K562 (cell line): ENCODE measurements around the gene CNOT1. TPM values are rescaled to one million over a fixed set of nuclear protein-coding genes. Genes with fewer than 3 reads are reported as not detected.

Source experiments
- CREM ChIP-seq: IDR thresholded peaks from 2 replicates; pipeline ENCODE4 v1.6.1; 2014; ENCODE audit warnings: antibody characterized with exemption, low read depth
- HNRNPUL1 ChIP-seq: fragments of 200-400 bp; formaldehyde crosslinking; IDR thresholded peaks from 2 replicates; pipeline ENCODE4 v1.6.1; 2017; ENCODE audit warnings: low read length
- KLF1 ChIP-seq: fragments of 450-650 bp; IDR thresholded peaks from 2 replicates; pipeline ENCODE4 v1.6.1; 2016; ENCODE audit warnings: missing genetic modification characterization, missing compliant biosample characterization
- MCM5 ChIP-seq: fragments of 450-650 bp; IDR thresholded peaks from 2 replicates; pipeline ENCODE4 v1.6.1; 2016; ENCODE audit warnings: low read depth
- MYC ChIP-seq, 2 experiments: fragments of 250-450 bp in 1 of 2; sonication (Bioruptor Pico) in 1 of 2; IDR thresholded peaks; 2 replicates each; pipeline versions ENCODE4 v1.5.1 to v1.6.1; 2012 to 2021; ENCODE audit warnings: low read depth in 2 of 2, borderline replicate concordance in 1 of 2, improper control_type of control experiment in 1 of 2, low read length in 1 of 2, mild to moderate bottlenecking in 1 of 2, moderate library complexity in 1 of 2
- SMARCB1 ChIP-seq: IDR thresholded peaks from 2 replicates; pipeline ENCODE4 v1.6.1; 2011; ENCODE audit warnings: improper control_type of control experiment, low read depth; ENCODE audit not compliant: insufficient read length
- TEAD4 ChIP-seq, 2 experiments: sonication (generic) in 1 of 2; formaldehyde crosslinking in 1 of 2; IDR thresholded peaks; 2 replicates each; pipeline versions ENCODE4 v1.6.1 to v1.8.0; 2012 to 2022; ENCODE audit warnings: borderline replicate concordance in 1 of 2, inconsistent platforms in 1 of 2, low read length in 1 of 2, mild to moderate bottlenecking in 1 of 2, missing genetic modification reagents in 1 of 2
- YY1 ChIP-seq, 3 experiments: IDR thresholded peaks; 2 replicates each; pipeline ENCODE4 v1.6.1; 2011; ENCODE audit warnings: low read length in 2 of 3, mild to moderate bottlenecking in 2 of 3, moderate library complexity in 2 of 3, borderline replicate concordance in 1 of 3, control low read depth in 1 of 3, low read depth in 1 of 3; ENCODE audit not compliant: insufficient read depth in 3 of 3, insufficient replicate concordance in 2 of 3, control insufficient read depth in 1 of 3, insufficient read length in 1 of 3; ENCODE audit errors: extremely low read depth in 1 of 3
- ZNF224 ChIP-seq: sonication (generic); formaldehyde crosslinking; IDR thresholded peaks from 2 replicates; pipeline ENCODE4 v1.8.0; 2022; ENCODE audit warnings: mild to moderate bottlenecking, missing genetic modification reagents
- ZNF3 ChIP-seq: fragments of 250-450 bp; sonication (Bioruptor Pico); IDR thresholded peaks from 2 replicates; pipeline ENCODE4 v1.5.0; 2021; ENCODE audit warnings: mild to moderate bottlenecking, moderate library complexity
- polyA plus RNA-seq, 8 experiments: library from polyadenylated mRNA; depleted of rRNA in 4 of 8; stranded (reverse) in 5 of 8; unstranded in 3 of 8; fragments of >200 nt; fragmentation: Nextera tagmentation in 2 of 8; fragmentation: Illumina TruSeq in 1 of 8; extraction: Ambion mirVana in 2 of 8; extraction: Trizol in 1 of 8; gene quantifications; 2 replicates each; pipeline versions ENCODE4 v1.2.1 to v1.2.3, GENCODE V29; 2011 to 2014; ENCODE audit warnings: inconsistent platforms in 1 of 8, missing spikeins in 1 of 8
- total RNA-seq, 7 experiments: library from RNA; depleted of rRNA in 6 of 7; stranded (reverse); fragments of >200 nt in 6 of 7; fragmentation: Illumina TruSeq in 2 of 7; extraction: Trizol in 2 of 7; gene quantifications; 2 replicates each; pipeline versions ENCODE4 v1.2.1 to v1.2.3, GENCODE V29; 2011 to 2021; ENCODE audit warnings: low replicate concordance in 1 of 7
- TF ChIP-seq, protein P1 (sequence below): fragments of 450-650 bp; IDR thresholded peaks from 2 replicates; pipeline ENCODE4 v1.6.1; 2016; ENCODE audit warnings: mild to moderate bottlenecking, moderate library complexity
- TF ChIP-seq, protein P2 (sequence below): conservative IDR thresholded peaks from 2 replicates; pipeline ENCODE4 v1.6.1; 2011; ENCODE audit warnings: low read depth, mild to moderate bottlenecking, low read length; ENCODE audit not compliant: control insufficient read depth
- TF ChIP-seq, protein P3 (sequence below): fragments of 250-450 bp; sonication (Bioruptor Pico); IDR thresholded peaks from 2 replicates; pipeline ENCODE4 v1.5.0; 2021

The CNOT1 gene
- total and polyA plus RNA-seq, 9 of the 15 experiments (the other 6 are each of a cell fraction or from before 2014, with no cell fraction given) = 110 to 270 (median 220) TPM

DNA sequence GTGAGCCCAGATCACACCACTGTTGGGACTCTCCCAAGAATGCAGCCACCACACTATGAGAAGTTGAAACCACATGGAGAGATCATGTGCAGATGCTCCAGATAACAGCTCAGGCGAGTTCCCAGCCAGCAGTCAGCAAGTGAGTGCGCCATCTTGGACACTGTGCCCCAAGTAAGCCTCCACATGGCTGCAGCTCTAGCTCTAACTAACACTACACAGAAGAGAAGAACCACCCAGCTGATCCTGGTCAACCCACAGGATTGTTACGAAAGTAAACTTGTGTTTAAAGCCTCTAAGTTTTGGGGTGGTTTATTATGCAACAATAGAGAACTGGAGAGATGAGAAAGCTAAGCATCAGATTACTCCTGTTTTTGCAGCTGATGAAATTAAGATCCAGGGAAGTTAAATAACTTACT, 29.2 kb upstream of the CNOT1 start (continued):
- TF ChIP-seq, protein P1, sequence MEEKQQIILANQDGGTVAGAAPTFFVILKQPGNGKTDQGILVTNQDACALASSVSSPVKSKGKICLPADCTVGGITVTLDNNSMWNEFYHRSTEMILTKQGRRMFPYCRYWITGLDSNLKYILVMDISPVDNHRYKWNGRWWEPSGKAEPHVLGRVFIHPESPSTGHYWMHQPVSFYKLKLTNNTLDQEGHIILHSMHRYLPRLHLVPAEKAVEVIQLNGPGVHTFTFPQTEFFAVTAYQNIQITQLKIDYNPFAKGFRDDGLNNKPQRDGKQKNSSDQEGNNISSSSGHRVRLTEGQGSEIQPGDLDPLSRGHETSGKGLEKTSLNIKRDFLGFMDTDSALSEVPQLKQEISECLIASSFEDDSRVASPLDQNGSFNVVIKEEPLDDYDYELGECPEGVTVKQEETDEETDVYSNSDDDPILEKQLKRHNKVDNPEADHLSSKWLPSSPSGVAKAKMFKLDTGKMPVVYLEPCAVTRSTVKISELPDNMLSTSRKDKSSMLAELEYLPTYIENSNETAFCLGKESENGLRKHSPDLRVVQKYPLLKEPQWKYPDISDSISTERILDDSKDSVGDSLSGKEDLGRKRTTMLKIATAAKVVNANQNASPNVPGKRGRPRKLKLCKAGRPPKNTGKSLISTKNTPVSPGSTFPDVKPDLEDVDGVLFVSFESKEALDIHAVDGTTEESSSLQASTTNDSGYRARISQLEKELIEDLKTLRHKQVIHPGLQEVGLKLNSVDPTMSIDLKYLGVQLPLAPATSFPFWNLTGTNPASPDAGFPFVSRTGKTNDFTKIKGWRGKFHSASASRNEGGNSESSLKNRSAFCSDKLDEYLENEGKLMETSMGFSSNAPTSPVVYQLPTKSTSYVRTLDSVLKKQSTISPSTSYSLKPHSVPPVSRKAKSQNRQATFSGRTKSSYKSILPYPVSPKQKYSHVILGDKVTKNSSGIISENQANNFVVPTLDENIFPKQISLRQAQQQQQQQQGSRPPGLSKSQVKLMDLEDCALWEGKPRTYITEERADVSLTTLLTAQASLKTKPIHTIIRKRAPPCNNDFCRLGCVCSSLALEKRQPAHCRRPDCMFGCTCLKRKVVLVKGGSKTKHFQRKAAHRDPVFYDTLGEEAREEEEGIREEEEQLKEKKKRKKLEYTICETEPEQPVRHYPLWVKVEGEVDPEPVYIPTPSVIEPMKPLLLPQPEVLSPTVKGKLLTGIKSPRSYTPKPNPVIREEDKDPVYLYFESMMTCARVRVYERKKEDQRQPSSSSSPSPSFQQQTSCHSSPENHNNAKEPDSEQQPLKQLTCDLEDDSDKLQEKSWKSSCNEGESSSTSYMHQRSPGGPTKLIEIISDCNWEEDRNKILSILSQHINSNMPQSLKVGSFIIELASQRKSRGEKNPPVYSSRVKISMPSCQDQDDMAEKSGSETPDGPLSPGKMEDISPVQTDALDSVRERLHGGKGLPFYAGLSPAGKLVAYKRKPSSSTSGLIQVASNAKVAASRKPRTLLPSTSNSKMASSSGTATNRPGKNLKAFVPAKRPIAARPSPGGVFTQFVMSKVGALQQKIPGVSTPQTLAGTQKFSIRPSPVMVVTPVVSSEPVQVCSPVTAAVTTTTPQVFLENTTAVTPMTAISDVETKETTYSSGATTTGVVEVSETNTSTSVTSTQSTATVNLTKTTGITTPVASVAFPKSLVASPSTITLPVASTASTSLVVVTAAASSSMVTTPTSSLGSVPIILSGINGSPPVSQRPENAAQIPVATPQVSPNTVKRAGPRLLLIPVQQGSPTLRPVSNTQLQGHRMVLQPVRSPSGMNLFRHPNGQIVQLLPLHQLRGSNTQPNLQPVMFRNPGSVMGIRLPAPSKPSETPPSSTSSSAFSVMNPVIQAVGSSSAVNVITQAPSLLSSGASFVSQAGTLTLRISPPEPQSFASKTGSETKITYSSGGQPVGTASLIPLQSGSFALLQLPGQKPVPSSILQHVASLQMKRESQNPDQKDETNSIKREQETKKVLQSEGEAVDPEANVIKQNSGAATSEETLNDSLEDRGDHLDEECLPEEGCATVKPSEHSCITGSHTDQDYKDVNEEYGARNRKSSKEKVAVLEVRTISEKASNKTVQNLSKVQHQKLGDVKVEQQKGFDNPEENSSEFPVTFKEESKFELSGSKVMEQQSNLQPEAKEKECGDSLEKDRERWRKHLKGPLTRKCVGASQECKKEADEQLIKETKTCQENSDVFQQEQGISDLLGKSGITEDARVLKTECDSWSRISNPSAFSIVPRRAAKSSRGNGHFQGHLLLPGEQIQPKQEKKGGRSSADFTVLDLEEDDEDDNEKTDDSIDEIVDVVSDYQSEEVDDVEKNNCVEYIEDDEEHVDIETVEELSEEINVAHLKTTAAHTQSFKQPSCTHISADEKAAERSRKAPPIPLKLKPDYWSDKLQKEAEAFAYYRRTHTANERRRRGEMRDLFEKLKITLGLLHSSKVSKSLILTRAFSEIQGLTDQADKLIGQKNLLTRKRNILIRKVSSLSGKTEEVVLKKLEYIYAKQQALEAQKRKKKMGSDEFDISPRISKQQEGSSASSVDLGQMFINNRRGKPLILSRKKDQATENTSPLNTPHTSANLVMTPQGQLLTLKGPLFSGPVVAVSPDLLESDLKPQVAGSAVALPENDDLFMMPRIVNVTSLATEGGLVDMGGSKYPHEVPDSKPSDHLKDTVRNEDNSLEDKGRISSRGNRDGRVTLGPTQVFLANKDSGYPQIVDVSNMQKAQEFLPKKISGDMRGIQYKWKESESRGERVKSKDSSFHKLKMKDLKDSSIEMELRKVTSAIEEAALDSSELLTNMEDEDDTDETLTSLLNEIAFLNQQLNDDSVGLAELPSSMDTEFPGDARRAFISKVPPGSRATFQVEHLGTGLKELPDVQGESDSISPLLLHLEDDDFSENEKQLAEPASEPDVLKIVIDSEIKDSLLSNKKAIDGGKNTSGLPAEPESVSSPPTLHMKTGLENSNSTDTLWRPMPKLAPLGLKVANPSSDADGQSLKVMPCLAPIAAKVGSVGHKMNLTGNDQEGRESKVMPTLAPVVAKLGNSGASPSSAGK = peak; percentile 73
- TF ChIP-seq YY1 (IDR thresholded peaks at IDR 0.05; ENCODE audit: borderline replicate concordance in 1 of 3, control insufficient read depth in 1 of 3, extremely low read depth in 1 of 3, insufficient read depth in 3 of 3, insufficient read length in 1 of 3, insufficient replicate concordance in 2 of 3, low read depth in 1 of 3, low read length in 2 of 3) (peak; percentile 33 to 78 (median 54)), ZNF224 (CRISPR knock-in tag) (no peak), KLF1 (tag) (no peak), TEAD4 (IDR thresholded peaks at IDR 0.05; ENCODE audit: low read length) (peak; percentile 39; the same call in 1 of the 2 replicates), TEAD4 (CRISPR knock-in tag; IDR thresholded peaks at IDR 0.05; ENCODE audit: borderline replicate concordance) (no peak), CREM (no peak), HNRNPUL1 (no peak), MCM5 (no peak), ZNF3 (CRISPR knock-in tag) (no peak), MYC (IDR thresholded peaks at IDR 0.05; ENCODE audit: low read depth, low read length) (peak; percentile 90), MYC (CRISPR knock-in tag; IDR thresholded peaks at IDR 0.05; ENCODE audit: borderline replicate concordance, low read depth) (no peak), SMARCB1 (no peak)
- TF ChIP-seq, protein P2, sequence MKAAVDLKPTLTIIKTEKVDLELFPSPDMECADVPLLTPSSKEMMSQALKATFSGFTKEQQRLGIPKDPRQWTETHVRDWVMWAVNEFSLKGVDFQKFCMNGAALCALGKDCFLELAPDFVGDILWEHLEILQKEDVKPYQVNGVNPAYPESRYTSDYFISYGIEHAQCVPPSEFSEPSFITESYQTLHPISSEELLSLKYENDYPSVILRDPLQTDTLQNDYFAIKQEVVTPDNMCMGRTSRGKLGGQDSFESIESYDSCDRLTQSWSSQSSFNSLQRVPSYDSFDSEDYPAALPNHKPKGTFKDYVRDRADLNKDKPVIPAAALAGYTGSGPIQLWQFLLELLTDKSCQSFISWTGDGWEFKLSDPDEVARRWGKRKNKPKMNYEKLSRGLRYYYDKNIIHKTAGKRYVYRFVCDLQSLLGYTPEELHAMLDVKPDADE = no peak
- TF ChIP-seq, protein P3, sequence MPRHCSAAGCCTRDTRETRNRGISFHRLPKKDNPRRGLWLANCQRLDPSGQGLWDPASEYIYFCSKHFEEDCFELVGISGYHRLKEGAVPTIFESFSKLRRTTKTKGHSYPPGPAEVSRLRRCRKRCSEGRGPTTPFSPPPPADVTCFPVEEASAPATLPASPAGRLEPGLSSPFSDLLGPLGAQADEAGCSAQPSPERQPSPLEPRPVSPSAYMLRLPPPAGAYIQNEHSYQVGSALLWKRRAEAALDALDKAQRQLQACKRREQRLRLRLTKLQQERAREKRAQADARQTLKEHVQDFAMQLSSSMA (CRISPR knock-in tag) = no peak
